ENCODE data around the gene DHRS7. TPM values are rescaled to one million over a fixed set of nuclear protein-coding genes. Genes with fewer than 3 reads are reported as not detected.
A peak's percentile ranks its signal among the peaks of the same experiment; 100 is the strongest.
"Not testable (repeated sequence)": the region's sequence is repeated elsewhere in the genome, so short reads cannot be mapped to it uniquely, and the experiment has no call there.

Gene DHRS7
- total RNA-seq, 1 donor from 2014 or later: 53.1 TPM

GRCh38 chr14:60107477-60107876, 57.7 kb downstream of the DHRS7 start:
- Mint-ChIP-seq H3K4me3 (ENCODE audit: unreplicated experiment) (no peak overlapping the region), H3K27me3 (ENCODE audit: low read depth) (no peaks in the 10 kb centered on the region), H3K27ac (ENCODE audit: unreplicated experiment) (peak overlapping the region; percentile 67), H3K9me3 (ENCODE audit: low read depth) (no peaks in the 10 kb centered on the region), H3K36me3 (ENCODE audit: low read depth) (peaks cover 12% of the 10 kb centered on the region), H3K4me1 (ENCODE audit: low read depth) (peaks cover 33% of the 10 kb centered on the region)
- no peak for DNase-seq (ENCODE audit: low spot score)
- TF ChIP-seq CTCF (IDR thresholded peaks at IDR 0.05): no peak

GRCh38 chr14:60106339-60106738, 58.9 kb downstream of the DHRS7 start:
- no peak for DNase-seq (ENCODE audit: low spot score)
- Mint-ChIP-seq H3K9me3 (ENCODE audit: low read depth) (no peaks in the 10 kb centered on the region), H3K4me1 (ENCODE audit: low read depth) (peaks cover 42% of the 10 kb centered on the region), H3K27ac (ENCODE audit: unreplicated experiment) (peak overlapping the region; percentile 92), H3K36me3 (ENCODE audit: low read depth) (peaks cover 11% of the 10 kb centered on the region), H3K4me3 (ENCODE audit: unreplicated experiment) (no peak overlapping the region), H3K27me3 (ENCODE audit: low read depth) (no peaks in the 10 kb centered on the region)
- TF ChIP-seq CTCF (IDR thresholded peaks at IDR 0.05): no peak

- no peaks in the 10 kb centered on the region for H3K27me3 Mint-ChIP-seq (ENCODE audit: low read depth)
- no peak overlapping the region for H3K4me3 Mint-ChIP-seq (ENCODE audit: unreplicated experiment)
- H3K36me3 Mint-ChIP-seq (ENCODE audit: low read depth): peaks cover 10% of the 10 kb centered on the region
- H3K9me3 Mint-ChIP-seq (ENCODE audit: low read depth): no peaks in the 10 kb centered on the region
- H3K27ac Mint-ChIP-seq (ENCODE audit: unreplicated experiment): peak overlapping the region; percentile 82
- H3K4me1 Mint-ChIP-seq (ENCODE audit: low read depth): peaks cover 54% of the 10 kb centered on the region
- TF ChIP-seq CTCF (IDR thresholded peaks at IDR 0.05): no peak
- no peak for DNase-seq (ENCODE audit: low spot score)
Measured at GRCh38 chr14:60102389-60102788, 62.8 kb downstream of the DHRS7 start.

- Mint-ChIP-seq H3K9me3 (ENCODE audit: low read depth) (no peaks in the 10 kb centered on the region), H3K4me3 (ENCODE audit: unreplicated experiment) (no peak overlapping the region), H3K4me1 (ENCODE audit: low read depth) (peaks cover 53% of the 10 kb centered on the region), H3K27me3 (ENCODE audit: low read depth) (no peaks in the 10 kb centered on the region), H3K36me3 (ENCODE audit: low read depth) (peaks cover 10% of the 10 kb centered on the region), H3K27ac (ENCODE audit: unreplicated experiment) (peak overlapping the region; percentile 9)
- DNase-seq (ENCODE audit: low spot score): no peak
- no peak for TF ChIP-seq CTCF (IDR thresholded peaks at IDR 0.05)
Measured at GRCh38 chr14:60101786-60102185, 63.4 kb downstream of the DHRS7 start.

- not testable (repeated sequence) for H3K36me3 Mint-ChIP-seq (ENCODE audit: low read depth); H3K9me3 Mint-ChIP-seq (ENCODE audit: low read depth); H3K27ac Mint-ChIP-seq (ENCODE audit: unreplicated experiment); H3K4me3 Mint-ChIP-seq (ENCODE audit: unreplicated experiment); H3K27me3 Mint-ChIP-seq (ENCODE audit: low read depth); DNase-seq (ENCODE audit: low spot score)
- peaks cover 52% of the 10 kb centered on the region for H3K4me1 Mint-ChIP-seq (ENCODE audit: low read depth)
Measured at GRCh38 chr14:60099855-60100254, 65.3 kb downstream of the DHRS7 start.

GRCh38 chr14:60097974-60098373, 67.2 kb downstream of the DHRS7 start:
- H3K4me1 Mint-ChIP-seq (ENCODE audit: low read depth): peaks cover 65% of the 10 kb centered on the region
- peaks cover 10% of the 10 kb centered on the region for H3K36me3 Mint-ChIP-seq (ENCODE audit: low read depth)
- no peaks in the 10 kb centered on the region for H3K27me3 Mint-ChIP-seq (ENCODE audit: low read depth)
- H3K4me3 Mint-ChIP-seq (ENCODE audit: unreplicated experiment): no peak overlapping the region
- TF ChIP-seq CTCF (IDR thresholded peaks at IDR 0.05): no peak
- no peak overlapping the region for H3K27ac Mint-ChIP-seq (ENCODE audit: unreplicated experiment)
- no peaks in the 10 kb centered on the region for H3K9me3 Mint-ChIP-seq (ENCODE audit: low read depth)
- no peak for DNase-seq (ENCODE audit: low spot score)
